Activated CD8-positive, alpha-beta memory T cell treated with anti-CD3 and anti-CD28 coated beads, Interleukin-2, amount 50 U/mL, for 4 hours (primary cell): ENCODE results near the gene ARHGAP26.

Experiments used
- DNase-seq: peaks from one replicate; pipeline ENCODE4 v3.0.0-alpha.2; 2020

ARHGAP26 gene

DNA sequence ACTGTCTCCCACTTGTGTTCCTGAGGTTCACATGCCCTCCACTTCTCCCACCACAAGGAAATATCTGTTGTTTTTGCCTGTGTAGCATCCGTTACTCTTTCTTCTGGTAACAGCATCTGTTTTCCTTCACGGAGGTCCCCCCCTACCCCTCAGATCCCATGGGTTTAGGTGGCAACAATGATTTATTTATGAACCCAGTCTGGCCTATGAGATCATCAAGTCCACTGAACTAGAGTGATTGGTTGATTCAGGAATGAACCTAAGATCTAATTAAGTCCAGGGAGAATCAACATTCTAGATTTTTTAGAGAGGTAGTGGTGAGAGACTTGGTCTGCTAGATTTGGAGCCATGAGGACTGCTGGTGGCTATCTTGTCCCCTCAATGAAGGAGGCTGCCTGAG, 466.5 kb downstream of the ARHGAP26 start:
- DNase-seq: no peak

DNA sequence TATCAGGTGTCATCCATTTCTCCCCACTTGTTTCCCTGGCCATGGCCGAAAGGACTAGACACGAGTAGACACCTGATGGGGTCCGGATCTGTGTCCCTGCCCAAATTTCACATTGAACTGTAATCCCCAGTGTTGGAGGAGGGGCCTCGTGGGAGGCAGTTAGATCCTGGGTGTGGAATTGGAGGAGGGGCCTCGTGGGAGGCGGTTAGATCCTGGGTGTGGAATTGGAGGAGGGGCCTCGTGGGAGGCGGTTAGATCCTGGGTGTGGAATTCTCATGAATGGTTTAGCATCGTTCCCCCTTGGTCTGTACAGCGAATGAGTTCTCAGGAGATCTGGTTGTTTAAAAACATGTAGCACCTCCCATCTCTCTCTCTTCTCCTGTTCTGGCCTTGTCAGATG, 467.5 kb downstream of the ARHGAP26 start:
- DNase-seq: no peak

- DNase-seq: no peak
These were observed 468.4 kb downstream of the ARHGAP26 start for GRCh38 chr5:143238620-143239019.

GRCh38 chr5:143239882-143240518, 469.8 kb downstream of the ARHGAP26 start:
- no peak for DNase-seq

- DNase-seq: no peak
These were observed 471.7 kb downstream of the ARHGAP26 start for GRCh38 chr5:143241892-143242291.

DNA sequence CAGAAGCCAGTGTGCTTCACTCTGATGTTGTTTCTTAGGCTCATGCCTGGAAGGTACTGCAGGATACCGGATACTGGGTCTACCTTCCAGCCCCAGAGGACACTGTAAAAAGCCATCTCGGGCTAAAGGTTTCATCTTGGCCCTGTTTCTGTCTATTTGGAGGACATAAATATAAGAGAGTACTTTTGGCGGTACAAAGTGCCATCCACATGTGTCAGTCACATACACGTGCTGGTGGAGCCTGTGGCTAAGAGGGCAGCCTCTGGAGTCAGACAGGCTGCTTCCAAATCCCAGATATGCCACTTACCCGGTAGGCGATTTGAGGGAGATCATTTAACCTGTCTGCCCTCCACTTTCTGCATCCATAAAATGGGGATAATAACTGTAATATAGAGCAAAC, 472.9 kb downstream of the ARHGAP26 start:
- no peak for DNase-seq

GRCh38 chr5:143244000-143244736, 474.0 kb downstream of the ARHGAP26 start:
- no peak for DNase-seq

DNA sequence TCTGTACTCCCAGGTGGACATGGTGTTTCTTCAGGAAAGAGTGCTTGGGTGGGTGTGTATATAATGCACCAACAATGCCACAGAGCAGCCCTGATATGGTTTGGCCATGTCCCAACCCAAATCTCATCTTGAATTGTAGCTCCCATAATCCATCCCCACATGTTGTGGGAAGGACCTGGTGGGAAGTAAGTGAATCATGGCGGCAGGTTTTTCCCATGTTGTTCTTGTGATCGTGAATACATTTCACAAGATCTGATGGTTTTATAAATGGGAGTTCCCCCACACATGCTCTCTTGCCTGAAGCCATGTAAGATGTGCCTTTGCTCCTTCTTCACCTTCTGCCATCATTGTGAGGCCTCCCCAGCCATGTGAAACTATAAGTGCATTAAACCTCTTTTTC, 474.8 kb downstream of the ARHGAP26 start:
- no peak for DNase-seq

- DNase-seq: no peak
These were observed 475.9 kb downstream of the ARHGAP26 start for GRCh38 chr5:143245929-143246561.

DNA sequence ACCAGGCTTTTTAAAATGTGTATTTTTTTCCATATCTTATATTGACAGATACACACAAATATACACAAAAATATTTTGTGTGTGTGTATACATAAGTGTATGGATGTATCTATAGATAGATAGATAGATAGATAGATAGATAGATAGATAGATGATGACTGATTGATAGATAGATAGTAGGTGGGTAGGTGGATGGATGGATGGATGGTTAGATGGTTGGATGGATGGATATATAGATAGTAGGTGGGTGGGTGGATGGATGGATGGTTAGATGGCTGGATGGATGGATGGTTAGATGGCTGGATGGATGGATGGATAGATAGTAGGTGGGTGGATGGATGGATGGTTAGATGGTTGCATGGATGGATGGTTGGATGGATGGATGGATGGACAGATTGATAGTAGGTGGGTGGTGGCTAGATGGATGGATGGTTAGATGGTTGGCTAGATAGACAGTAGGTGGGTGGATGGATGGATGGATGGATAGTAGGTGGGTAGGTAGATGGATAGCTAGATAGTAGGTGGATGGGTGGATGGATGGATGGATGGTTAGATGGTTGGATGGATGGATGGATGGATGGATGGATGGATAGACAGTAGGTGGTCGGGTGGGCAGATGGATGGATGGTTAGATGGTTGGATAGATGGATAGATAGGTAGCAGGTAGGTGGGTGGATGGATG, 477.1 kb downstream of the ARHGAP26 start:
- no peak for DNase-seq

DNA sequence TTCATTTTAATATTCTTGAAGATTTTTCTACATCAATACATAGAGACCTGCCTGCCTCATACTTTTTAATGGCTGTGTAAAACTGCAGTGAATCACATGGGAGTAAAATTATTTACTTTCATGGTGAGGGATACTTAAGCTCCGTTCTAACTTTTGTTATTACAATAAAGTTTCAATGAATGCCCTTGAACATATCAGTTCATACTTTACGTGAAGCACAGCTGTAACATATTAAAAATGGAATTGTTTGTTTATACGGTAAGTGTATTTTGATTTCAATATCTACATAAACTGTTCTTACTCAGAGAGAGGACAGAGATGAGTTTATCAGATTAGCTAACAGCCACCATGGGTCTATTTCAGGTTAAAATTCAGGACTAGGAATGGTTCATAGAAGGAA, 478.2 kb downstream of the ARHGAP26 start:
- no peak for DNase-seq

DNA sequence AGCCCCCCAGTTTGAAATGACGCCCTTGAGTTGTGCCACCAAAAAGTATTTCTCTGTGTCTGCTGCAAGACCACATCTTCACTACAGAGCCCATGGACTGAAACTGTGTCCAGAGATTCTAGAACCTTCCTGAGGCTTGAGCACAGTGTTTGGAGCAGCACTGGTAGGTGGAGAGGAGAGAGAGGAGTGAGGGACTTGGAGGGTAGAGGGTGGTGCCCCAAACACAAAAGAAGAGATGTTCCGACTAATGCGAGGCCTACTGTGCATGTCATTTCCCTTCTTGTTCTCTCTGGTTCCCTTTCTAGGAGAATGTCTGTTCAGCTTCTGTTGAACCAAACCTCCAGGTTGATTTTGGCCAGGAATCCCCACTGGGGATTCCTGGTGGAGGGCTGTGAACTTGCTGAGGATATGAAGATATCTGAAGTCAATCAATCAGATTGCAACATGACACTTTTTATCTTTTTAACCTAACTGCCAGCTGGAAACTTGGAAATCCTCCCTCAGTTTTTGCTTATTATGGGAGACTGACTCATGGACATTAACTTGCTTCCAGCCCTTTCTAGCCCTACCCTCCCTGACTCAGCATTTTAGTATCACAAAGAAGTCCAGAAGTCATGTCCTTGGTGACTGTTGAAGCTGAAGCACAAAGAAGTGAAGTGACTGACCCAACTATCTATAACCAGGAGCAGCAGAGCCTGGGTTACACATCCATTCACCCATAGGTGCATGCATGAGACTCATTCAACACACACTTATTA, 478.8 kb downstream of the ARHGAP26 start:
- DNase-seq: no peak

GRCh38 chr5:143249851-143250250, 479.7 kb downstream of the ARHGAP26 start:
- DNase-seq: no peak

GRCh38 chr5:143251190-143251589, 481.0 kb downstream of the ARHGAP26 start:
- DNase-seq: no peak

GRCh38 chr5:143251946-143252345, 481.8 kb downstream of the ARHGAP26 start:
- no peak for DNase-seq

GRCh38 chr5:143254819-143255218, 484.6 kb downstream of the ARHGAP26 start:
- no peak for DNase-seq

GRCh38 chr5:143258559-143259253, 488.5 kb downstream of the ARHGAP26 start:
- DNase-seq: no peak

DNA sequence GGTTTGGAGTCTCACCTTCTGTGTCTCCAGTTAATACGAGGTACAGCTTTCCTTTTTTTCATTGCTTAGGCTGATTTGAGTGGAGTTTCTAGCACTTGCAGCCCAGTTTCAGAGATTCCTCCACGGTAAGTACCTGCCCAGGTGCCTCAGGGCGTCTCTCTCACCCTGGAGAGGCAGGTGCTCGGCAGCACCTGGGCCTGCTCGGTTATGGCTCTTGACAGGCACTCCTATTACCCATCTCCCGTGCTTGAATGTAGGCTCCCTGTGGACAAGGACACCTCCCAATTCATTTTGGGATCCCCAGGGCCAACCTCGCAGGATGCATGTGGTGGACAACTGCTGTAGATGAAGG, 489.1 kb downstream of the ARHGAP26 start:
- DNase-seq: no peak

GRCh38 chr5:143261748-143262392, 491.7 kb downstream of the ARHGAP26 start:
- no peak for DNase-seq

DNA sequence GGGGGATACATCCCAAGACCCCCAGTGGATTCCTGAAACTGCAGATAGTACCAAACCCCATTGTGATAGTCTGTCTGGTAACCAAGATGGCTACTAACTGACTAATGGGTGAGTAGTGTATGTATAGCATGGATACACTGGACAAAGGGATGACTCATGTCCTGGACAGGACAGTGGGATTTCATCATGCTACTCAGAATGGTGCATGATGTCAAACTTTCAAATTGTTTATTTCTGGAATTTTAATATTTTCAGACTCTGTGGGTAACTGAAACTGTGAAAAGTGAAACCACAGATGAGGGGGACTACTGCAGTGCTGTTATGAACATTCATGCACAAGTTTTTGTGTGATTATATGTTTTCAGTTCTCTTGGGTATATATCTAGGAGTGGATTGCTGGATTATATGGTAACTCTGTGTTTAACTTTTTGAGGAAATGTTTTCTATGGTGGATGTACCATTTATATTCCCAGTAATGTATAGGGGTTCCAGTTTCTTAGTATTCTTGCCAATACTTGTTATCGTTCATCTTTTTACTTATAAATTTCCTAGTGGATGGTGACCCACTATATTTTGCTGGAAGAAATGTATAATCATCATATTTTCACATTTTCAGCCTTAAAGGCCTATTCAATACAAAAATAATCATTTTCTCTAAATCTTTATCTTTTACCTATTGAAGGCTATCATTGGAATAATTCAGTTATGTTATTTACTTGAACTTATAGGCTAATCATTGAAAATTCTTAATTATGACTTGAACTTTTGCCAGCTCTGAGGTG, 492.4 kb downstream of the ARHGAP26 start:
- DNase-seq: no peak

DNA sequence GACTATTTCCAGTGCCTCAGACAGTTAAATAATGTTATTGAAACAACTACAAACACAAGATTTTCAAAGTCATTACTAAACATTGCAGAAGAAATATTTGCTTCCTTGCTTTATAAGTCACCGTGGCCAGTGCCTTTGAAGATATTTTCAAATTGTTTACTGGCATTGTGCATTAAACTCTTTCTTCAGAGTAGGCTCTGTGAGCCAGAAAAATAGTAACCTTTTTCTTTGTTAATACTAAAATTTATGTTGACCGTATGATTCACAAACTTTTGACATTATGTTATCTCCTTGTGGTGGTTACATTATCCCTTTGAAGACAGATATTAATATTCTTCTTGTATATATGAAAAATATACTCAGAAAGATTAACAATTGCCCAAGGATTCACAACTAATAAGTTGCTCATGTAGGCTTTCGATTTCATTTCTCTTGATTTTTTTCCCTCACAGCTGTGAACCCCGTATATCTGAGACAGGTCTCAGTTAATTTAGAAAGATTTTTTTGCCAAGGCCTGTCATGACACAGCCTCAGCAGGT, 493.2 kb downstream of the ARHGAP26 start:
- no peak for DNase-seq
